Panc1 (cell line): Measurements from ENCODE around the gene GALNT4. TPM values are rescaled to one million over a fixed set of nuclear protein-coding genes. Genes with fewer than 3 reads are reported as not detected.

ENCODE experiments used
- ATAC-seq: fragments of 200-7000 bp; cut with Tn5 transposase; 2 replicates; pipeline ENCODE4 v1.9.1; 2020; ENCODE audit warnings: mild to moderate bottlenecking, moderate library complexity
- BruUV-seq: library from RNA; stranded (reverse); fragments of 400-500 nt; replicated peaks from 2 replicates; lab custom pipeline; 2021; lab: Mats Ljungman, UMichigan
- CTCF ChIA-PET: fragments of 300-600 bp; sonication (Branson Sonifier 250); formaldehyde crosslinking; loops from one replicate; lab custom pipeline; 2022; ENCODE audit warnings: antibody characterized with exemption; lab: Charles Lee
- POLR2A ChIA-PET: fragments of 300-600 bp; sonication (Branson Sonifier 250); formaldehyde crosslinking; loops from one replicate; lab custom pipeline; 2022; ENCODE audit warnings: antibody characterized with exemption; lab: Charles Lee
- DNase-seq: peaks from one replicate; pipeline ENCODE4 v3.0.0-alpha.2; 2010; ENCODE audit warnings: low read depth, low spot score
- H3K27ac ChIP-seq: 2 replicates; pipeline ENCODE4 v1.5.1; 2011; ENCODE audit warnings: mild to moderate bottlenecking, low read length, inconsistent platforms
- H3K27me3 ChIP-seq: fragments of 200-500 bp; sonication (Bioruptor generic); 2 replicates; pipeline ENCODE4 v1.6.0; 2014; ENCODE audit warnings: low read length, inconsistent platforms; ENCODE audit not compliant: control insufficient read depth, insufficient read depth
- H3K36me3 ChIP-seq: fragments of 200-500 bp; sonication (Bioruptor generic); 2 replicates; pipeline ENCODE4 v1.5.1; 2014; ENCODE audit warnings: inconsistent platforms, mild to moderate bottlenecking, low read length, moderate library complexity; ENCODE audit not compliant: control insufficient read depth, insufficient read depth
- H3K4me1 ChIP-seq: 2 replicates; pipeline ENCODE4 v1.5.1; 2011; ENCODE audit warnings: inconsistent platforms, mild to moderate bottlenecking, low read length, moderate library complexity; ENCODE audit not compliant: control insufficient read depth, insufficient read depth
- H3K4me3 ChIP-seq, 2 experiments: 2 replicates each; pipeline ENCODE4 v1.5.1; 2011 to 2012; ENCODE audit warnings: low read depth in 2 of 2, low read length in 2 of 2, mild to moderate bottlenecking in 2 of 2, inconsistent platforms in 1 of 2, moderate library complexity in 1 of 2
- H3K9me3 ChIP-seq: fragments of 200-500 bp; sonication (Bioruptor generic); 2 replicates; pipeline ENCODE4 v1.5.1; 2014; ENCODE audit warnings: low read depth, mild to moderate bottlenecking, inconsistent platforms, low read length, moderate library complexity; ENCODE audit not compliant: control insufficient read depth, insufficient read depth
- POLR2AphosphoS5 ChIP-seq: IDR thresholded peaks from 2 replicates; pipeline ENCODE4 v1.6.1; 2012; ENCODE audit warnings: mild to moderate bottlenecking, low read depth, low read length, moderate library complexity
- SIN3A ChIP-seq: IDR thresholded peaks from 2 replicates; pipeline ENCODE4 v1.6.1; 2012; ENCODE audit warnings: low read depth, mild to moderate bottlenecking, low read length, moderate library complexity, borderline replicate concordance; ENCODE audit not compliant: insufficient read depth
- TCF7L2 ChIP-seq: IDR thresholded peaks from 2 replicates; pipeline ENCODE4 v1.6.1; 2011; ENCODE audit warnings: mild to moderate bottlenecking, low read depth, low read length, inconsistent platforms
- in situ Hi-C: cut with HindIII; loops from 2 replicates; pipeline ENCODE4 v1.10.0; 2016; ENCODE audit warnings: low sequenced_read_pairs, low pct_unique_long_range_greater_than_20kb
- intact Hi-C: fragments of 100-400 bp; cut with micrococcal nuclease; formaldehyde crosslinking; loops from one replicate; pipeline ENCODE4 v1.10.0; 2022; ENCODE audit not compliant: unreplicated experiment
- total RNA-seq: library from RNA; stranded (reverse); gene quantifications from one replicate; pipeline ENCODE4 v1.2.1, GENCODE V29; 2021; ENCODE audit not compliant: unreplicated experiment
- TF ChIP-seq, protein P1 (sequence below), 2 experiments: IDR thresholded peaks; 2 replicates each; pipeline ENCODE4 v1.6.1; 2011 to 2012; ENCODE audit warnings: low read depth in 2 of 2, control low read depth in 1 of 2, low read length in 1 of 2, mild to moderate bottlenecking in 1 of 2, moderate library complexity in 1 of 2; ENCODE audit not compliant: insufficient read depth in 1 of 2
- TF ChIP-seq, protein P2 (sequence below): fragments of 450-650 bp; IDR thresholded peaks from 2 replicates; pipeline ENCODE4 v1.5.1; 2017; ENCODE audit warnings: mild to moderate bottlenecking

GALNT4 gene
- total RNA-seq, 1 experiment from 2014 or later: 5.1 TPM

DNA sequence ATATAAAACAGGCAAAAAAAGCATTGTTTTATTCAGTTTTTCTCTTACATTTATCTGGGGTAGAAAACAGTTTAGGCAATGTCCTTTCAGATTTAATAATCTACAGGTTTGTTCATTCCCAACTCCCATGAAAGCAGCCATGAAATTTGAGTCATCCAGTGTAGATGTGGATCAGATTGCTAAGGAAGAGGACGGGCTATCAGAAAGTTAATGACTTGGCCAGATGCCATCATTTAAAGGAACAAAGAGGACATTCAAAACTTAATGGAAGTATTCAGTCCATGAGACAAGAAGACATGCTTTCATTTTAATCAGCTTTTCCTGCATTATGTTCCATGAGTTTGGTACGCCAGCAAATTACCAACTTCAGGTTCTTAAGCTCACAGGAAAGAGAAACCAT, 32.4 kb upstream of the GALNT4 start:
- Histone ChIP-seq H3K36me3 (no peaks in the 10 kb centered on the region), H3K27ac (no peak overlapping the region), H3K4me1 (no peaks in the 10 kb centered on the region), H3K9me3 (no peaks in the 10 kb centered on the region), H3K4me3 (no peak overlapping the region), H3K27me3 (no peaks in the 10 kb centered on the region)
- intact Hi-C loops (no loop called here), in situ Hi-C loops (no loop called here)
- ChIA-PET CTCF (interaction anchor here (0.5 kb wide), 1 partner anchor 15 kb away, joined by 5 read pairs; no protein-coding TSS in a partner anchor), POLR2A (no interaction called here)
- ATAC-seq (no peak), DNase-seq (no peak)
- TF ChIP-seq, protein P1, sequence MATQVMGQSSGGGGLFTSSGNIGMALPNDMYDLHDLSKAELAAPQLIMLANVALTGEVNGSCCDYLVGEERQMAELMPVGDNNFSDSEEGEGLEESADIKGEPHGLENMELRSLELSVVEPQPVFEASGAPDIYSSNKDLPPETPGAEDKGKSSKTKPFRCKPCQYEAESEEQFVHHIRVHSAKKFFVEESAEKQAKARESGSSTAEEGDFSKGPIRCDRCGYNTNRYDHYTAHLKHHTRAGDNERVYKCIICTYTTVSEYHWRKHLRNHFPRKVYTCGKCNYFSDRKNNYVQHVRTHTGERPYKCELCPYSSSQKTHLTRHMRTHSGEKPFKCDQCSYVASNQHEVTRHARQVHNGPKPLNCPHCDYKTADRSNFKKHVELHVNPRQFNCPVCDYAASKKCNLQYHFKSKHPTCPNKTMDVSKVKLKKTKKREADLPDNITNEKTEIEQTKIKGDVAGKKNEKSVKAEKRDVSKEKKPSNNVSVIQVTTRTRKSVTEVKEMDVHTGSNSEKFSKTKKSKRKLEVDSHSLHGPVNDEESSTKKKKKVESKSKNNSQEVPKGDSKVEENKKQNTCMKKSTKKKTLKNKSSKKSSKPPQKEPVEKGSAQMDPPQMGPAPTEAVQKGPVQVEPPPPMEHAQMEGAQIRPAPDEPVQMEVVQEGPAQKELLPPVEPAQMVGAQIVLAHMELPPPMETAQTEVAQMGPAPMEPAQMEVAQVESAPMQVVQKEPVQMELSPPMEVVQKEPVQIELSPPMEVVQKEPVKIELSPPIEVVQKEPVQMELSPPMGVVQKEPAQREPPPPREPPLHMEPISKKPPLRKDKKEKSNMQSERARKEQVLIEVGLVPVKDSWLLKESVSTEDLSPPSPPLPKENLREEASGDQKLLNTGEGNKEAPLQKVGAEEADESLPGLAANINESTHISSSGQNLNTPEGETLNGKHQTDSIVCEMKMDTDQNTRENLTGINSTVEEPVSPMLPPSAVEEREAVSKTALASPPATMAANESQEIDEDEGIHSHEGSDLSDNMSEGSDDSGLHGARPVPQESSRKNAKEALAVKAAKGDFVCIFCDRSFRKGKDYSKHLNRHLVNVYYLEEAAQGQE (IDR thresholded peaks at IDR 0.05; ENCODE audit: insufficient read depth in 1 of 2, low read depth in 2 of 2, low read length in 1 of 2): no peak
- TF ChIP-seq SIN3A (no peak), POLR2AphosphoS5 (no peak), TCF7L2 (no peak)
- TF ChIP-seq, protein P2, sequence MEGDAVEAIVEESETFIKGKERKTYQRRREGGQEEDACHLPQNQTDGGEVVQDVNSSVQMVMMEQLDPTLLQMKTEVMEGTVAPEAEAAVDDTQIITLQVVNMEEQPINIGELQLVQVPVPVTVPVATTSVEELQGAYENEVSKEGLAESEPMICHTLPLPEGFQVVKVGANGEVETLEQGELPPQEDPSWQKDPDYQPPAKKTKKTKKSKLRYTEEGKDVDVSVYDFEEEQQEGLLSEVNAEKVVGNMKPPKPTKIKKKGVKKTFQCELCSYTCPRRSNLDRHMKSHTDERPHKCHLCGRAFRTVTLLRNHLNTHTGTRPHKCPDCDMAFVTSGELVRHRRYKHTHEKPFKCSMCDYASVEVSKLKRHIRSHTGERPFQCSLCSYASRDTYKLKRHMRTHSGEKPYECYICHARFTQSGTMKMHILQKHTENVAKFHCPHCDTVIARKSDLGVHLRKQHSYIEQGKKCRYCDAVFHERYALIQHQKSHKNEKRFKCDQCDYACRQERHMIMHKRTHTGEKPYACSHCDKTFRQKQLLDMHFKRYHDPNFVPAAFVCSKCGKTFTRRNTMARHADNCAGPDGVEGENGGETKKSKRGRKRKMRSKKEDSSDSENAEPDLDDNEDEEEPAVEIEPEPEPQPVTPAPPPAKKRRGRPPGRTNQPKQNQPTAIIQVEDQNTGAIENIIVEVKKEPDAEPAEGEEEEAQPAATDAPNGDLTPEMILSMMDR: no peak
- BruUV-seq: no TSS peak

GRCh38 chr12:89552376-89552775, 27.8 kb upstream of the GALNT4 start:
- H3K36me3 ChIP-seq: no peaks in the 10 kb centered on the region
- BruUV-seq: no TSS peak
- DNase-seq (no peak), ATAC-seq (no peak)
- no peaks in the 10 kb centered on the region for H3K4me1 ChIP-seq
- ChIA-PET POLR2A (interaction anchor here (0.6 kb wide), 1 partner anchor 76 kb away, joined by 3 read pairs; no protein-coding TSS in a partner anchor), CTCF (no interaction called here)
- TF ChIP-seq POLR2AphosphoS5: no peak
- TF ChIP-seq, protein P2: no peak
- no peak for TF ChIP-seq TCF7L2
- TF ChIP-seq, protein P1 (IDR thresholded peaks at IDR 0.05; ENCODE audit: insufficient read depth in 1 of 2, low read depth in 2 of 2, low read length in 1 of 2): no peak
- no peak for TF ChIP-seq SIN3A
- intact Hi-C loops: no loop called here
- no peaks in the 10 kb centered on the region for H3K27me3 ChIP-seq
- no peak overlapping the region for H3K27ac ChIP-seq
- in situ Hi-C loops: no loop called here
- H3K9me3 ChIP-seq: no peaks in the 10 kb centered on the region
- no peak overlapping the region for H3K4me3 ChIP-seq
